GM18909 (cell line): ENCODE measurements around the gene CLEC10A.
"Not testable (repeated sequence)": the region's sequence is repeated elsewhere in the genome, so short reads cannot be mapped to it uniquely, and the experiment has no call there.

Experiments
- ATAC-seq: cut with Tn5 transposase; IDR thresholded peaks from one replicate; pipeline ENCODE4 v1.9.1; 2021; ENCODE audit warnings: mild to moderate bottlenecking; ENCODE audit not compliant: unreplicated experiment, poor library complexity

Gene CLEC10A

DNA sequence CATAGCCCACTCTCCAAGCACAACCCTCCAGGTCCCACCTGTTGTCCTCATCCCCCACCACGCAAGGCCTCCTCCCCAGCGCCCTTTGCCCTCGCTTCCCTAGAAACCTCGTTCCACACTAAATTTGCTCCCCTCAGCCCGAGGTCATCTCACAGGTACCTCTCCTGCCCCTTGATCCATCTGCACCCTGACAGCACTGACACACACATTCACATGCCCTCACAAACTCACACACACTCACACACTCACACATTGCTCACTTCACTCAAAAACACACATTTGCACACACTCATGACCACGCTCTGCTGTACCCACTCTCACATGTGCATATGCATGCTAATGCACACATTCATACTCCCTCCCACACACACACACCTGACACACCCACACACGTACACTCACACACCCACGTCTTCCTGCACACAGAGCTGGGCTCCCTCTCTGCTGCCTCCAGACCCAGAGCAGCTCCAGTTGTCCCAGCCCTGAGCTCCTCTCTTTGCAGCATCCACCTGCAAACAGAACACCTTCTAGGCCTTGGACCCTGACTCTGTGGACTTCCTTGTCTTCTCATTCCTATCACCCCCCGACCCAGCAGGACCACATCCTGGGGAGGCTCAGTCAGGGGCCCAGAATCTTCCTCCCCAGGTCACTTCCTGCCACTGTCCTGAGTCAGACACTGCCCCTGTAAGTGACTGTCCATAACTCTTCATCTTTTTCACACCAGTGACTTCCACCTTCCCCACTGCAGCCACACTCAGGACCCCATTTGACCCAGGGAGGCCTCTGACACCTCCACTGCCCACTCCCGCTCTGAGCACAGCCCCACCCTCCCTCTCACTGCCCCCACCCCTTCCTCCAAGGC lies 29.6 kb upstream of the CLEC10A start:
- ATAC-seq: no peak

DNA sequence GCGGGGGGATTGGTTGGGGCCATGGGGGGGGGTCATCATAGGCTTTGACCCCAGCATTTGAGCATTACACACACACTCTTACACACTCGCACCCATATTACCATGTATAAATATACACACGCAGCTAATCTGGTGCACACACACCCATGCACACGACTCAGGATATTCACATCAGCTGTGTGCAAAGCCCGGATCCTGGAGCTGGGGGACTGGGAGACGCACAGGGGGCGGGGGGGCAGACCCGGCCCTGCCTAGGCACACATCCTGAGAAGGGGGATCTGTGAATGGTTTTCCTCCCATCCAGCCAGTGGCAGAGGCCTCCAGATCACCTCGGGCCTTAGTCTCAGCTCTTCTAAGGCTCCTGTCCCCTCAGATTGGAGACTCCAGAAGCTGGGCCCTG lies 28.9 kb upstream of the CLEC10A start:
- no peak for ATAC-seq

DNA sequence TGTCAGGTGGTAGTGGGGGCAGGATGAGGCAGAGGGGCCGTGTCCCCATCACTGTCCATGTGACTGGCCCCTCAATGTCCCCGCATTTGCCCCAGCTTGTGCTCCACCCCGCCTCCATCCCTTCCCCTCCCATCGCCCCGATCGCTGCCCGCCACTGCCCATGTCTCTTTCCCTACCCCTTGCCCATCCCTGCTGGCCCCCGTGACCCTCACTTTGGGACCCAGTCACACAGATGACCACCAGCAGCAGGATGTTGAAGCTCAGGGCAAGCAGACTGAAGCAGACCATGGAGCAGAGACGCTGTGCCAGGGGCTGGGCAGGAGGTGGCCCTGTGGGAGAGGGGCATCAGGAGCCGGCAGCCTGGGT lies 28.5 kb upstream of the CLEC10A start:
- no peak for ATAC-seq

DNA sequence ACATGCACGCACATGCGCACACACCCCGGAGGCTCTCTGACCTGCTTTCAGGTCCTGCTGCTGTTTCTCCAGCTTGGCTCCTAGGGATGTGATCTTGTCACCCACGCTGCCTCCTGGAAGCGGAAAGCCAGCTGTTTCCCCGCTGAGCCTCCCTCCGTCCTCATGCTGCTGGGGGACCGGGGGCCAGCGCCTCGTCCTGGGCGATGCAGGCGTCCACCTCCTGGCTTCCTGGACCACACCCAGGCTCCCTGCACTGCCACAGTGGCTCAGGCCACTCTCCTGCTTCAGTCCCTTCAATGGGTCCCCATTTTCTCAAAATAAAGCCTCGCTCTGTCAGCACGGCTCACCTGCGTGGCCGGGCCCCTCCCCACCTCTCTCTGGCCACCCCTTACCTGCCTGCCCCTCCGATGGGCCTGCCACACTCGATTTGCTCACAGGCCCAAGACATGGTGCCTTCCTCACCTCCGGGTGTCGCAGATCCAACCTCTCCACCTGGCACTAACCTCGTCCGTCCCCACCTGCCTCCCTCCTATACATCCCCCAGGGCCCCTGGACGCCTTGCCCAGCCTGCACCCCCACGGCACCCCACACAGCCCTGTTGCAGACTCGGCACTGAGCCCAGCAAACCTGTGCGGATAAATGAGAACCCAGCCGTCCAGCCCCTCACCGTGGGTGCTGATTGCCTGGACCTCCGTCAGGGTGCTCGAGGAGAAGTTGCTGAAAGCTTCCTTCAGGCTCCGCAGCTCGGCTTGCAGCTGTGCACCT lies 27.9 kb upstream of the CLEC10A start:
- ATAC-seq: no peak

DNA sequence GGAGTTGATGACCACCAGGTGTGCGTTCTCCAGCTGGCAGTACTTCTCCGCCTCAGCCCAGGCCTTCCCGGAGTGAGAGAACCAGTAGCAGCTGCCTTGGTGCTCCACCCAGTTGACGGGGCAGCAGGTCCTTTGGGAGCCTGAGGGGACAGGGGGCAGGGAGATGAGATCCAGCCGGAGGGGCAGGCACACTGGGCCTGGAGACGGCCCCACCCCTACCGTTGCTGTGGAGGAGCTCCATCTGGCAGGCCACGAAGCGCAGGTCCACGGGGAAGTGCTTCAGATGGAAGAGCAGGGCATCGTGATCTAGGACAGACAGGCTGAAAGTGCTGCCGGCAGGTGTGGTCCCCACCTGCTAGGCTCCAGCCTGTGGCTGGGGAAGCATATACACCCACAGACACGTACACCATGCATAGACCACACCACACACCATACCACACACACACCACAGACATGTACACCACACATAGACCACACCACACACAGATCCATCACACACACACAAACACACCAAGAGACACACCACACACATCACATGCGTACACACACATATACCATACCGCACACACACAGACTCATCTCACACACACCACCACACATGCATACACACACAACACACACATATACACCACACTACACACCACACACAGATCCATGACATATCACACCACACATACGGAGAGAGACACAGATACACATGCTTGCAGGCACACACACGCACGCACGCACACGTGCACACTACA lies 27.1 kb upstream of the CLEC10A start:
- no peak for ATAC-seq

DNA sequence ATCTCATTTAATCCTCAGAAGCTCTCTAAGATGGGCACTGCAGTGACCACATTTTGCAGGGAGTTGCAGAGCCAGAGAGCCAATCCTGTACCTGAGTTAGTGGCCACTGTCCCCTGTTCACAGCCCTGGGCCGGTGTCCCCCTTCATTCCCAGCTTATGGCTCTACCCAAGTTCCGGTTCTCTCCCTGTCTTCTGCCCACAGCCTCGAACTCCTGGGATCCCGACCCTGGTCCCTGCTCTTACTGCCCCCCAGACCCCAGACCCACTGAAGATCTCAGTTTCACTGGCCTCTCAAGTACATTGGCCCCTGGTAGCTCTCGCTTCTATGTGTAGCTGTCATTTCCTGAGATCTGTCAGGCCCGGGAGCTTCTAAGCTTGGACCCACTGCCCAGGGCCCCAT lies 22.4 kb upstream of the CLEC10A start:
- ATAC-seq: no peak

DNA sequence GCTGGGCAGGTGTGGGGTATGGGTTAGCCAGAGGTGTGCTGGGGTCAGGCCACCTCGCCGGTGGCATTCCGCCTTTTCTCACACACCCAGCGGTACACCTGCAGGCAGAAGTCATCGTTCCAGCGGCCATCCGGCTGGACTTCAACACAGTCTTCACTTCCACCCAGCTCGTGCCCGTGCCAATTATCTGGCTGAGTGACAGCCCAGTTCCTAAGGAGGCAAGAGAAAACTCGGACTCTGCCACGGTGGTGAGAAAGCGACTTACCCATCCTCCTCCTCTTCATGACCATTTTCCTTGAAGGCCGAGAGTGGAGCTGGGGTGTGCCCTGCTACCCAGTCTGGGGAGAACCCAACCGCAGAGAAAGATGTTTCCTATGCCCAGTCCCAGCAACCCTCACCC lies 21.5 kb upstream of the CLEC10A start:
- no peak for ATAC-seq

DNA sequence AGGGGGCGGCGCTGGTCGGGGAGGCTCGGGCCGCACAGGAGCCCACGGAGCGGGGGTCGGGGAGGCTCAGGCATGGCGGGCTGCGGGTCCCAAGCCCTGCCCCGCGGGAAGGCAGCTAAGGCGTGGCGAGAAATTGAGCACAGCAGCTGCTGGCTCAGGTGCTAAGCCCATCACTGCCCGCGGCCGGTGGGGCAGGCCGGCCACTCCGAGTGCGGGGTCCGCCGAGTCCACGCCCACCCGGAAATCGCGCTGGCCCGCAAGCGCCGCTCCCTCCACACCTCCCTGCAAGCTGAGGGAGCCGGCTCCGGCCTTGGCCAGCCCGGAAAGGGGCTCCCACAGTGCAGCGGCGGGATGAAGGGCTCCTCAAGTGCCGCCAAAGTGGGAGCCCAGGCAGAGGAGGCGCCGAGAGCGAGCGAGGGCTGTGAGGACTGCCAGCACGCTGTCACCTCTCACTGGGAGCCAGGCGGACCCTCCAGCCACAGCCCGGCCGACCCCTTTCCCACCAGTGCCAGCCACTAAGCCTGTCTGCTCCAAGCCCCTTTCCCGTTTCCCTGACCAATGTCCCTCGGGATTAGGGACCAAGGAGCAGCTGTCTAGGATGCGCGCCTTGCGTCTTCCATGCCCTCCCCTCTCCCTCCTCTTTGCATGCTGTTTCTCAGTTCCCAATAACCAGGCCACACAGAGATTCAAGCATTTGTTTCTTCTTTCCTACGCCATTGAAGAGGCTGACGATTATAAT lies 20.8 kb upstream of the CLEC10A start:
- ATAC-seq: not testable (repeated sequence)

DNA sequence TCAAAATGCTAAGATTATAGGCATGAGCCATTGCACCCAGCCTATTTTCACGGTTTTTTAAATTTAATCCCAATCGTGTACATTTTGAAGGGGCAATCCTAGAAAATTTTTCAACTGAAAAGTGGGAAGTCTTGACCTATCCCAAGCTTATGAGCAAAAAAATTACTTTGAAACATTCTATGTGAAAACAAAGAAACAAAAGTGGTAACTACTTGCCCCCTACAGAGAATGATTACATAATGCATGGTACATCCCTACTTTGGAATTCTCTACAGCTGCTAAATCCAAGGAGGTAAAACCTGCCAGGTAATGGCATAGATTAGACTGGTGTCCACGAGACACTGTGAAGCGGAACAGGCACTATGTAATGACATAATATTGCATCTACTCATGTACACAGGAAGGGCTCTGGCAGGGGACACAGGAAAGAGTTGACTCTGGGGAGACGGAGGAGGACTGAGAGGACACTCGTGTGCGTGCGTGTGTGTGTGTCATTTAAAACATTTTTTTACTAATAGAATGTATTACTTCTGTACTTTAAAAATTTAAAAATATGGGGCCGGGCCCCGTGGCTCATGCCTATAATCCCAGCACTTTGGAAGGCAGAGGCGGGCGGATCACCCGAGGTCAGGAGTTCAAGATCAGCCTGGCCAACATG lies 18.9 kb upstream of the CLEC10A start:
- ATAC-seq: no peak

DNA sequence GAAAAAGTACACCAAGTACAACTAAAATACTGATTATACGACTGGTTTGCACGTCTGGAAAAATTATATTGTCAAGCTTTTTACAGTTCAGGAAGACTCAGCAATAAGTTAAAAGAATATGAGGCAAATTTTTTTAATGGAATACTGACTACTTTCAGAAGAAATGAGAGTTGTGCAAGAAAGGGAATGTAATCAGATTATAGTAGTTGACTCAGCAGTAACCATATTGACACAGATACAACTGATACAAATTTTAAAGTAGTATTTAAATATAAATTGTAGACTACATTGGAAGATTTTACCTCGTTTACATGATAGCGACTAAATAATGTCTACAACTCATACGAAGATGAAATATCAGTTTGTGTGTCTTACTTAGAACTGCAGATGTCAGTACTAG lies 17.9 kb upstream of the CLEC10A start:
- no peak for ATAC-seq

DNA sequence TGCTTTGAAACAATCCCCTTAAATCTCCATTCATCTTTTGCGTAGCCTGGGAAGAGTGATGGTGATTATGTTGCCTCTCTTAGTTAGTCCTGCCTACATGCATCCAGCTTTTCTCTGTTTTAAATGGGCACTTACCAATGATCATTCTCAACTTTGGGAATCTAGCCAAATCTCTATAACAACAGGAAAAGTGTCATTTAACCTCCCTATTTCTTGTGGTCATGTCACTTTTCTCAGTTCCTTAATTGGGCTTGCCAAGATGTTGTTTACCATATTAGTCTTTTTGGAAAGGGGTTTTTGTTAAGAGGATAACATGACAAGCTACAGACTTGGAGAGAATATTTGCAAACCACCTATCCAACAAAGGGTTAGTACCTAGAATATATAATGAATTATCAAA lies 15.6 kb upstream of the CLEC10A start:
- ATAC-seq: no peak

DNA sequence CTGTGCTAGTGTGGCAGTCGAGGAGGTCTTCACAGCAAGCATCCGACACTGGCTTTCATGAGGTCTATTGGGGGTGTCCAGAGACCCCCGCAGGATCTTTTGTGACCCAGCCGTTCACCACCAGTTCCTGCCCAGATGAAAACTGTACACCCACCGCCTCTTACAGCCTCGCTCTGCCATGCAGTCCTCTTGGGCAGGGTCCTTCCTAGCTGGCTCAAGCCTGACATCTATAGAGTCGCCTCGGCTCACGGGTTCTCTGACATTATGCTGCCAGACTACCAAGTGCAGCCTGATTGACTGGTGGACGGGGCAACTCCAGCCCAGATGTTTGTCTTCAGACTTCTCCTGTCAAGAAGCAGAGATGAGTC lies 14.6 kb upstream of the CLEC10A start:
- no peak for ATAC-seq

DNA sequence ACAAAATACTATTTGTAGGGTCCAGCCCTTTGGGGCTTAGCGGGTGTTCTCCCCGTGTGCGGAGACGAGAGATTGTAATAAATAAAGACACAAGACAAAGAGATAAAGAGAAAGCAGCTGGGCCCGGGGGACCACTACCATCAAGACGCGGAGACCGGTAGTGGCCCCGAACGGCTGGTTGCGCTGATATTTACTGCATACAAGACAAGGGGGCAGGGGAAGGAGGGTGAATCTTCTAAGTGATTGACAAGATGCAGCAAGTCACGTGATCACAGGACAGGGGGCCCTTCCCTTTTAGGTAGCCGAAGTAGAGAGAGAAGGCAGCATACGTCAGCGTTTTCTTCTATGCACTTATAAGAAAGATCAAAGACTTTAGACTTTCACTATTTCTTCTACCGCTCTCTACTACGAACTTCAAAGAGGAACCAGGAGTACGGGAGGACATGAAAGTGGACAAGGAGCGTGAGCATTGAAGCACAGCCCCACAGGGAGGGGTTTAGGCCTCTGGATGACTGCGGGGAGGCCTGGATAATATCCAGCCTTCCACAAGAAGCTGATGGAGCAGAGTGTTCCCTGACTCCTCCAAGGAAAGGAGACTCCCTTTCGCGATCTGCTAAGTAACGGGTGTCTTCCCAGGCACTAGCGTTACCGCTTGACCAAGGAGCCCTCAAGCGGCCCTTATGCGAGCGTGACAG lies 11.4 kb upstream of the CLEC10A start:
- ATAC-seq: not testable (repeated sequence)

DNA sequence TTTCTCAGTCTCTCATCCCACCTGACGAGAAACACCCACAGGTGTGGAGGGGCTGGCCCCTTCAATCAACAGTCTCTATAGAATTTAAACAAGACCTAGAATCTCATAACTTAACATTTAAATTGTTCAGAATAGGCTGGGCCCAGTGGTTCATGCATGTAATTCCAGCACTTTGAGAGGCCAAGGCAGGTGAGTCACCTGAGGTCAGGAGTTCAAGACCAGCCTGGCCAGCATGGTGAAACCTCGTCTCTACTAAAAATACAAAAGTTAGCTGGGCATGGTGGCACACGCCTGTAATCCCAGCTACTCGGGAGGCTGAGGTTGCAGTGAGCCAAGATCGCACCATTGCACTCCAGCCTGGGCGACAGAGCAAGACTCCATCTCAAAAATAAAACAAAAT lies 9.5 kb upstream of the CLEC10A start:
- not testable (repeated sequence) for ATAC-seq

DNA sequence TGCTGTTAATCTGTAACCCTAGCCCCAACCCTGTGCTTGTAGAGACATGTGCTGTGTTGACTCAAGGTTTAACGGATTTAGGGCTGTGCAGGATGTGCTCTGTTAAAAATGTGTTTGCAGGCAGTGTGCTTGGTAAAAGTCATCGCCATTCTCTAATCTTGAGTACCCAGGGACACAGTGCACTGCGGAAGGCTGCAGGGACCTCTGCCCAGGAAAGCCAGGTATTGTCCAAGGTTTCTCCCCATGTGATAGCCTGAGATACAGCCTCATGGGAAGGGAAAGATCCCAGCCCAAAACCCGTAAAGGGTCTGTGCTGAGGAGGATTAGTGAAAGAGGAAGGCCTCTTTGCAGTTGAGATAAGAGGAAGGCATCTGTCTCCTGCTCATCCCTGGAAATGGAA lies 8.4 kb upstream of the CLEC10A start:
- not testable (repeated sequence) for ATAC-seq

DNA sequence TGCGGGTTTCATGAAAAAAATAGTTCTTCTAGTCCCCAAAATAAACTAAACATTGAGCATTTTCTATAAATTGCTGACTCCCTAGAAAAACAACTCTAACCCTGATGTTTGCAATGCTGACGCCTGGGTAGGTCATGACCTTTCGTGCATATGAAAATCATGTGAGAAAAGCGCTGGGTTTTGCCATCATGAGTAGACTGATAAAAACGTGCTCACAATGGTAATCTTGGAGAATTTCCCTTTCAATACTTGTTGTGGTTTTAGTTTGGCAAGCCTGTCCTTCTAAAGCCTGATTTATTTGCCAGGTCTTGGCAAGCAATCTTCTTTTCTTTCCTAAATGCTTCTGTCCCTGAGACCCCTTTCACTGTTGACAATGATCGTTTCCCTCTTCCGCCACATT lies 4.0 kb upstream of the CLEC10A start:
- ATAC-seq: no peak

DNA sequence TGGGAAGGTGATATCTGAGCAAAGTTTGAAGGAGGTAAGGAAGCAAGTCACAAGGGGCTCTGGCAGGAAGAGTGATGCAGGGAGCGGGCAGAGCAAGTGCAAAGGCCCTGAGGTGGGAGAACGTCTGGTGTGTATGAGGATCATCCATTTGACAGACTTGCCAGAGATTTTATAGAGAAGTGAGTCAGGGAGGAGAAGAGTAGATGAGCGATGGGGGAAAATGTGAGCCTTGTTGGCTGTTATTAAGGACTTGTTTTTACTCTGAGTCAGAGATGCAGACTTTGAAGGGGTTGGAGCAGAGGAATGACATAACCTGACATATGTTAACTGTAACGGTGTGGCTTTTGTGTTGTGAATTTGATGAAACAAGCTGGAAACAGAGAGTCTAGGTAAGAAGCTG lies 3.5 kb upstream of the CLEC10A start:
- no peak for ATAC-seq

DNA sequence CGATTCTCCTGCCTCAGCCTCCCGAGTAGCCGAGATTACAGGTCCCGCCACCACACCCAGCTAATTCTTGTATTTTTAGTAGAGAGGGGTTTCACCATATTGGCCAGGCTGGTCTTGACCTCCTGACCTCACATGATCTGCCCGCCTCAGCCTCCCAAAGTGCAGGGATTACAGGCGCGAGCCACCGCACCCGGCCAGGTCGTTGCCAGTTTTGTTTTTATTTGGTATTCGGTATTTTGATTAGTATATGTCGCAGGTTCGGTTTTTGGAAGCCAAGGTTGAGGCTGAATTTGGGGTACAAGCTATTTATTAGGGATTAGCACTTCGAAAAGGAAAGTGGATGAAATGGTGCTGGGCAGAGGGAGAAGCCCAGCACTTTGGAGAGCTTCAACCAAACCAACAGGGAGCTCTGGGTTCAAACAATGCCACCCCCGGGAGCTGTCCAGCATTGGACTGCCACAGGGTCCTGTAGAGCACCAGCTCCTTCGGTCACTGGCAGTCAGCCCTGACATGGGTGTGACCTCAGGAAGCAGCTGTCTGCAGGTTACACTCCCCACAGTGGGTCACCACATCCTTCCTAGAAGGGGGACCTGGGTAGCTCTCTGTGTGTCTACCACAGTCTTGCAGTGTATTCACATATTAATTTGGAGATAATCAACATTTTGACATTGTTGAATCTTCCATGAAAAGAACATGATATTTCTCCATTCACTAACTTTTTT lies 1.5 kb upstream of the CLEC10A start:
- ATAC-seq: no peak
